Jurkat, Clone E6-1 (cell line): ENCODE measurements around the gene YAP1.

Experiments used
- DNase-seq: peaks from one replicate; pipeline ENCODE4 v3.0.0-alpha.2; 2011; ENCODE audit warnings: low read depth, low spot score
- H3K4me3 ChIP-seq: 2 replicates; pipeline ENCODE4 v1.5.1; 2011; ENCODE audit warnings: mild to moderate bottlenecking, low read length, control low read depth, moderate library complexity

YAP1 gene

GRCh38 chr11:102115557-102115956, 5.3 kb downstream of the YAP1 start:
- no peak overlapping the region for H3K4me3 ChIP-seq
- no peak for DNase-seq

- no peak for DNase-seq
- no peak overlapping the region for H3K4me3 ChIP-seq
These were observed 6.4 kb downstream of the YAP1 start for GRCh38 chr11:102116453-102117205.

GRCh38 chr11:102117472-102118113, 7.3 kb downstream of the YAP1 start:
- DNase-seq: no peak

GRCh38 chr11:102118937-102119336, 8.7 kb downstream of the YAP1 start:
- DNase-seq: no peak
- H3K4me3 ChIP-seq: no peak overlapping the region

More at GRCh38 chr11:102117472-102118113, 7.3 kb downstream of the YAP1 start:
- H3K4me3 ChIP-seq: no peak overlapping the region

GRCh38 chr11:102119997-102120396, 9.8 kb downstream of the YAP1 start:
- DNase-seq: no peak
- no peak overlapping the region for H3K4me3 ChIP-seq

- DNase-seq: no peak
These were observed 10.3 kb downstream of the YAP1 start for GRCh38 chr11:102120437-102120973.

GRCh38 chr11:102121329-102121728, 11.1 kb downstream of the YAP1 start:
- DNase-seq: no peak
- no peak overlapping the region for H3K4me3 ChIP-seq

More at GRCh38 chr11:102120437-102120973, 10.3 kb downstream of the YAP1 start:
- H3K4me3 ChIP-seq: no peak overlapping the region

- no peak for DNase-seq
- no peak overlapping the region for H3K4me3 ChIP-seq
These were observed 24.4 kb downstream of the YAP1 start for GRCh38 chr11:102134597-102134996.

- H3K4me3 ChIP-seq: no peak overlapping the region
- no peak for DNase-seq
These were observed 25.0 kb downstream of the YAP1 start for GRCh38 chr11:102135256-102135655.

- DNase-seq: no peak
- H3K4me3 ChIP-seq: no peak overlapping the region
These were observed 28.0 kb downstream of the YAP1 start for GRCh38 chr11:102138223-102138622.

- no peak overlapping the region for H3K4me3 ChIP-seq
- no peak for DNase-seq
These were observed 28.4 kb downstream of the YAP1 start for GRCh38 chr11:102138670-102139069.

GRCh38 chr11:102139081-102139498, 28.8 kb downstream of the YAP1 start:
- no peak for DNase-seq
- H3K4me3 ChIP-seq: no peak overlapping the region

- no peak overlapping the region for H3K4me3 ChIP-seq
- no peak for DNase-seq
These were observed 32.1 kb downstream of the YAP1 start for GRCh38 chr11:102142333-102142732.

GRCh38 chr11:102143867-102144266, 33.6 kb downstream of the YAP1 start:
- no peak for DNase-seq
- no peak overlapping the region for H3K4me3 ChIP-seq

- no peak for DNase-seq
- no peak overlapping the region for H3K4me3 ChIP-seq
These were observed 34.4 kb downstream of the YAP1 start for GRCh38 chr11:102144357-102145355.

GRCh38 chr11:102147015-102147414, 36.8 kb downstream of the YAP1 start:
- no peak overlapping the region for H3K4me3 ChIP-seq
- no peak for DNase-seq

GRCh38 chr11:102147632-102148031, 37.4 kb downstream of the YAP1 start:
- H3K4me3 ChIP-seq: no peak overlapping the region

GRCh38 chr11:102148059-102148458, 37.8 kb downstream of the YAP1 start:
- H3K4me3 ChIP-seq: no peak overlapping the region
- DNase-seq: no peak

More at GRCh38 chr11:102147632-102148031, 37.4 kb downstream of the YAP1 start:
- DNase-seq: no peak

- DNase-seq: no peak
These were observed 41.7 kb downstream of the YAP1 start for GRCh38 chr11:102151784-102152525.

More at GRCh38 chr11:102151784-102152525, 41.7 kb downstream of the YAP1 start:
- H3K4me3 ChIP-seq: no peak overlapping the region
